ENCODE measurements around the gene MRRF.

The MRRF gene

GRCh38 chr9:122333169-122333808 lies 68.6 kb downstream of the MRRF start:
- H3K4me3 ChIP-seq (ENCODE audit: low read depth, low read length): no peak overlapping the region
- DNase-seq (ENCODE audit: low read depth): no peak
- in situ Hi-C loops (cut with HindIII; ENCODE audit: low sequenced_read_pairs): loop anchor here (25.0 kb wide), 1 partner anchor 96 kb away; the partner anchor contains the start of gene LHX6
- no peak for TF ChIP-seq CTCF (IDR thresholded peaks at IDR 0.05; ENCODE audit: low read depth, low read length, missing control alignments)

GRCh38 chr9:122334916-122335315 lies 70.2 kb downstream of the MRRF start:
- in situ Hi-C loops (cut with HindIII; ENCODE audit: low sequenced_read_pairs): loop anchor here (25.0 kb wide), 1 partner anchor 98 kb away; the partner anchor contains the start of gene LHX6
- DNase-seq (ENCODE audit: low read depth): peak; percentile 5
- H3K4me3 ChIP-seq (ENCODE audit: low read depth, low read length): no peak overlapping the region
- TF ChIP-seq CTCF (IDR thresholded peaks at IDR 0.05; ENCODE audit: low read depth, low read length, missing control alignments): no peak

- in situ Hi-C loops (cut with HindIII; ENCODE audit: low sequenced_read_pairs): loop anchor here (25.0 kb wide), 1 partner anchor 99 kb away; the partner anchor contains the start of gene LHX6
- no peak for TF ChIP-seq CTCF (IDR thresholded peaks at IDR 0.05; ENCODE audit: low read depth, low read length, missing control alignments)
- no peak for DNase-seq (ENCODE audit: low read depth)
- H3K4me3 ChIP-seq (ENCODE audit: low read depth, low read length): no peak overlapping the region
Observed at GRCh38 chr9:122336189-122336588, 71.5 kb downstream of the MRRF start.

GRCh38 chr9:122336866-122337555 lies 72.3 kb downstream of the MRRF start:
- H3K4me3 ChIP-seq (ENCODE audit: low read depth, low read length): no peak overlapping the region
- DNase-seq (ENCODE audit: low read depth): no peak
- in situ Hi-C loops (cut with HindIII; ENCODE audit: low sequenced_read_pairs): loop anchor here (25.0 kb wide), 1 partner anchor 100 kb away; the partner anchor contains the start of gene LHX6
- no peak for TF ChIP-seq CTCF (IDR thresholded peaks at IDR 0.05; ENCODE audit: low read depth, low read length, missing control alignments)

- no peak overlapping the region for H3K4me3 ChIP-seq (ENCODE audit: low read depth, low read length)
- in situ Hi-C loops (cut with HindIII; ENCODE audit: low sequenced_read_pairs): loop anchor here (25.0 kb wide), 1 partner anchor 100 kb away; the partner anchor contains the start of gene LHX6
- no peak for DNase-seq (ENCODE audit: low read depth)
- TF ChIP-seq CTCF (IDR thresholded peaks at IDR 0.05; ENCODE audit: low read depth, low read length, missing control alignments): no peak
Observed at GRCh38 chr9:122337556-122337929, 72.9 kb downstream of the MRRF start.

- no peak for TF ChIP-seq CTCF (IDR thresholded peaks at IDR 0.05; ENCODE audit: low read depth, low read length, missing control alignments)
- H3K4me3 ChIP-seq (ENCODE audit: low read depth, low read length): no peak overlapping the region
- no peak for DNase-seq (ENCODE audit: low read depth)
- in situ Hi-C loops (cut with HindIII; ENCODE audit: low sequenced_read_pairs): loop anchor here (25.0 kb wide), 1 partner anchor 101 kb away; the partner anchor contains the start of gene LHX6
Observed at GRCh38 chr9:122338536-122338935, 73.9 kb downstream of the MRRF start.
